H9 (cell line): ENCODE results near the gene RNF20. TPM values are rescaled to one million over a fixed set of nuclear protein-coding genes. Genes with fewer than 3 reads are reported as not detected.
A peak's percentile ranks its signal among the peaks of the same experiment; 100 is the strongest.

ENCODE experiments used
- DNase-seq: peaks from one replicate; pipeline ENCODE4 v3.0.0-alpha.2; 2017
- H2AFZ ChIP-seq: one replicate; pipeline ENCODE4 v1.6.1; 2013; ENCODE audit warnings: mild to moderate bottlenecking, low read length, control low read depth, moderate library complexity
- H2AK5ac ChIP-seq: 2 replicates; pipeline ENCODE4 v1.6.1; 2013; ENCODE audit warnings: low read length, control low read depth, mixed read lengths; ENCODE audit not compliant: insufficient read length
- H2BK120ac ChIP-seq: one replicate; pipeline ENCODE4 v1.6.1; 2013; ENCODE audit warnings: low read depth, mild to moderate bottlenecking, low read length, control low read depth, inconsistent platforms; ENCODE audit not compliant: poor library complexity, severe bottlenecking
- H2BK12ac ChIP-seq: 2 replicates; pipeline ENCODE4 v1.6.1; 2013; ENCODE audit warnings: low read length, control low read depth, mixed read lengths, low read depth; ENCODE audit not compliant: insufficient read length
- H2BK15ac ChIP-seq: 2 replicates; pipeline ENCODE4 v1.6.1; 2013; ENCODE audit warnings: low read depth, low read length, control low read depth
- H2BK20ac ChIP-seq: one replicate; pipeline ENCODE4 v1.6.1; 2013; ENCODE audit warnings: low read depth, mild to moderate bottlenecking, low read length, control low read depth, inconsistent platforms; ENCODE audit not compliant: poor library complexity, severe bottlenecking
- H2BK5ac ChIP-seq: 2 replicates; pipeline ENCODE4 v1.6.1; 2013; ENCODE audit warnings: low read length, control low read depth, mixed read lengths; ENCODE audit not compliant: insufficient read length
- H3K14ac ChIP-seq: 2 replicates; pipeline ENCODE4 v1.6.1; 2013; ENCODE audit warnings: low read length, control low read depth; ENCODE audit not compliant: insufficient read depth
- H3K18ac ChIP-seq: 2 replicates; pipeline ENCODE4 v1.6.1; 2013; ENCODE audit warnings: low read depth, mild to moderate bottlenecking, mixed read lengths, low read length, control low read depth; ENCODE audit not compliant: insufficient read length
- H3K23ac ChIP-seq: 2 replicates; pipeline ENCODE4 v1.6.1; 2013; ENCODE audit warnings: low read length, control low read depth, mixed read lengths, low read depth; ENCODE audit not compliant: insufficient read length
- H3K23me2 ChIP-seq: 2 replicates; pipeline ENCODE4 v1.6.1; 2013; ENCODE audit warnings: low read depth, mild to moderate bottlenecking, mixed read lengths, low read length, control low read depth; ENCODE audit not compliant: insufficient read length, poor library complexity, severe bottlenecking
- H3K27ac ChIP-seq: 2 replicates; pipeline ENCODE4 v1.5.1; 2013; ENCODE audit warnings: low read length, control low read depth, mixed read lengths, low read depth; ENCODE audit not compliant: insufficient read length
- H3K27me3 ChIP-seq: 2 replicates; pipeline ENCODE4 v1.6.1; 2013; ENCODE audit warnings: low read length, control low read depth, inconsistent platforms; ENCODE audit not compliant: insufficient read depth
- H3K4ac ChIP-seq: 2 replicates; pipeline ENCODE4 v1.6.1; 2013; ENCODE audit warnings: low read depth, mild to moderate bottlenecking, control low read depth, inconsistent platforms, low read length, moderate library complexity
- H3K4me1 ChIP-seq: 2 replicates; pipeline ENCODE4 v1.6.1; 2013; ENCODE audit warnings: low read length, control low read depth, inconsistent platforms; ENCODE audit not compliant: insufficient read depth
- H3K4me2 ChIP-seq: 2 replicates; pipeline ENCODE4 v1.6.1; 2013; ENCODE audit warnings: low read length, control low read depth, mixed read lengths; ENCODE audit not compliant: insufficient read length, insufficient read depth
- H3K56ac ChIP-seq: 2 replicates; pipeline ENCODE4 v1.6.1; 2013; ENCODE audit warnings: low read depth, mild to moderate bottlenecking, mixed read lengths, low read length, control low read depth; ENCODE audit not compliant: insufficient read length
- H3K79me1 ChIP-seq: 2 replicates; pipeline ENCODE4 v1.6.1; 2013; ENCODE audit warnings: low read depth, mild to moderate bottlenecking, moderate library complexity, low read length, control low read depth, inconsistent platforms; ENCODE audit not compliant: insufficient read depth, poor library complexity, severe bottlenecking
- H3K79me2 ChIP-seq: 2 replicates; pipeline ENCODE4 v1.6.1; 2013; ENCODE audit warnings: low read length, control low read depth, inconsistent platforms; ENCODE audit not compliant: insufficient read depth
- H3K9ac ChIP-seq: 2 replicates; pipeline ENCODE4 v1.6.1; 2013; ENCODE audit warnings: low read length, control low read depth, mixed read lengths; ENCODE audit not compliant: insufficient read length; ENCODE audit errors: extremely low read depth
- H3K9me3 ChIP-seq: one replicate; pipeline ENCODE4 v1.6.1; 2013; ENCODE audit warnings: low read depth, low read length, inconsistent platforms; ENCODE audit not compliant: control insufficient read depth
- H3T11ph ChIP-seq: one replicate; pipeline ENCODE4 v1.6.1; 2013; ENCODE audit warnings: mild to moderate bottlenecking, low read length, control low read depth, inconsistent platforms
- H4K20me1 ChIP-seq: one replicate; pipeline ENCODE4 v1.6.1; 2013; ENCODE audit not compliant: control insufficient read depth, insufficient read length, insufficient read depth
- H4K5ac ChIP-seq: 2 replicates; pipeline ENCODE4 v1.6.1; 2013; ENCODE audit warnings: low read depth, mild to moderate bottlenecking, mixed read lengths, low read length, control low read depth; ENCODE audit not compliant: insufficient read length
- H4K8ac ChIP-seq: replicated peaks from 2 replicates; pipeline ENCODE4 v1.6.1; 2013; ENCODE audit warnings: low read length, control low read depth, mixed read lengths, low read depth; ENCODE audit not compliant: insufficient read length
- H4K91ac ChIP-seq: 2 replicates; pipeline ENCODE4 v1.6.1; 2013; ENCODE audit warnings: low read depth, mild to moderate bottlenecking, moderate library complexity, mixed read lengths, low read length, control low read depth; ENCODE audit not compliant: insufficient read length
- H3K27ac Mint-ChIP-seq, 3 experiments: 2 replicates in 2 of 3; 3 replicates in 1 of 3; pipeline ENCODE4 v1.8.0; 2020 to 2021; ENCODE audit warnings: mixed read lengths in 3 of 3, mild to moderate bottlenecking in 1 of 3, moderate library complexity in 1 of 3
- H3K27me3 Mint-ChIP-seq: 2 replicates; pipeline ENCODE4 v1.8.0; 2021; ENCODE audit warnings: low read depth, mild to moderate bottlenecking, moderate library complexity, mixed read lengths
- H3K36me3 Mint-ChIP-seq, 3 experiments: 2 replicates in 2 of 3; 3 replicates in 1 of 3; pipeline ENCODE4 v1.8.0; 2020 to 2021; ENCODE audit warnings: low read depth in 3 of 3, mixed read lengths in 3 of 3; ENCODE audit not compliant: insufficient read depth in 1 of 3
- H3K4me1 Mint-ChIP-seq, 2 experiments: 2 replicates each; pipeline ENCODE4 v1.8.0; 2020; ENCODE audit warnings: mixed read lengths in 2 of 2
- H3K4me3 Mint-ChIP-seq, 2 experiments: 2 replicates in 1 of 2; 3 replicates in 1 of 2; pipeline ENCODE4 v1.8.0; 2020 to 2021; ENCODE audit warnings: mild to moderate bottlenecking in 2 of 2, mixed read lengths in 2 of 2, moderate library complexity in 1 of 2
- H3K9me3 Mint-ChIP-seq, 2 experiments: 2 replicates in 1 of 2; 3 replicates in 1 of 2; pipeline ENCODE4 v1.8.0; 2020; ENCODE audit warnings: mild to moderate bottlenecking in 2 of 2, mixed read lengths in 2 of 2, moderate library complexity in 1 of 2
- CTCF ChIP-seq: fragments of 200-600 bp; sonication (generic); conservative IDR thresholded peaks from 3 replicates; pipeline ENCODE4 v1.8.0; 2021; ENCODE audit warnings: antibody characterized with exemption, mild to moderate bottlenecking
- WGBS: extraction: QIAGEN DNeasy Blood & Tissue Kit; methylation state at CpG from one replicate; pipeline ENCODE4 v1.1.7; 2013; ENCODE audit warnings: missing lambda C conversion rate, low lambda C conversion rate, mixed read lengths; ENCODE audit not compliant: insufficient read length; ENCODE audit errors: extremely low coverage; 5-methylcytosine and 5-hydroxymethylcytosine counted together
- total RNA-seq: library from RNA; stranded (reverse); gene quantifications from 2 replicates; pipeline ENCODE4 v1.2.1, GENCODE V29; 2021

Gene RNF20
- total RNA-seq, 1 experiment from 2014 or later: 48.5 TPM

DNA sequence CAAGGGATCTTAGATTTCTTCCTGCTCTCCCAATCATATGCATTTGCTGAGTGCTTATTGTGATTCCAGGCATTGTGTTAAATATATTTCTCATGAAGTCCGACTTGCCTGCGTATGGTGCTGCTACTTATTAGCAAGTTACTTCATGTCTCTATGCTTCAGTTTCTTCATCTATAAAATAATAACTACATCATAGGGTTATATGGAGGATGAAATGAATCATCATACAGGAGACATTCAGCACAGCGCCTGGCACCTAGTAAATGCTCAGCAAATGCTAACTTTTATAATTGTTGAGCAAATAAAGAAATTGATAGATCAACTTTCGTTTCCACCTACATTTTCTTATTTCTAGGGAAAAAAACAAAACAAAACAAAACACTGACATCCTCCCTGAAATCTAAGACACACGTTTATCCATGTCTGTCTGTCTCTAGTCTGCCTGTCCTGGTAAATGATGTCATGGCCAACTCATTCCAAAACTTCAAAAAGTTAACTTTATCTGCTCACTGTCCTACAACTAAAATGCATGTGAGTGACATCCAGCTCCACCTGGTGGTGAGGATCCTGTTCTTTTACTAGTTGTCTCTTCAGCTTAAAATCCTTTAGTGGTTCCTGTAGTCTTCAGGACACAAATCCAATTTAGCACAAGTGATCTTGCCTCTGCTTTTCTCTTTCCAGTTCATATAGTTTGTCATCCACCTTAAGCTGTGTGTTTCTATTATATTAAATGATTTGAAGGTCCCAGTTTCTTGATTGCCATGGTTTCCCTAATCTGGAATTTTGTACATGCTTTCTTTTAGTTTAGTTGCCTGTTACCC is 33.5 kb downstream of the RNF20 start:
- H3K4me2 ChIP-seq: no peak overlapping the region
- no peak overlapping the region for H2BK12ac ChIP-seq
- no peaks in the 10 kb centered on the region for H3K9me3 Mint-ChIP-seq
- H4K91ac ChIP-seq: no peak overlapping the region
- no peaks in the 10 kb centered on the region for H3K79me2 ChIP-seq
- no peak overlapping the region for H2BK5ac ChIP-seq
- H3K27ac ChIP-seq: no peak overlapping the region
- no peak overlapping the region for H2BK120ac ChIP-seq
- H3K23ac ChIP-seq: no peak overlapping the region
- no peaks in the 10 kb centered on the region for H3K27me3 Mint-ChIP-seq
- H3K27ac Mint-ChIP-seq: no peak overlapping the region
- no peak overlapping the region for H2BK20ac ChIP-seq
- peak; percentile 71 for TF ChIP-seq CTCF
- DNase-seq: no peak
- H2AFZ ChIP-seq: no peak overlapping the region
- no peak overlapping the region for H3K18ac ChIP-seq
- H3K79me1 ChIP-seq: no peaks in the 10 kb centered on the region
- no peak overlapping the region for H3K56ac ChIP-seq
- H3K23me2 ChIP-seq: no peaks in the 10 kb centered on the region
- no peak overlapping the region for H4K8ac ChIP-seq
- no peaks in the 10 kb centered on the region for H3K27me3 ChIP-seq
- H4K5ac ChIP-seq: no peak overlapping the region
- H3K9ac ChIP-seq: no peak overlapping the region
- H3T11ph ChIP-seq: no peak overlapping the region
- peaks cover 17 to 19% of the 10 kb centered on the region in 2 experiments for H3K4me1 Mint-ChIP-seq
- peaks cover 32 to 52% (median 50%) of the 10 kb centered on the region in 3 experiments for H3K36me3 Mint-ChIP-seq
- H3K4ac ChIP-seq: no peak overlapping the region
- H2AK5ac ChIP-seq: no peak overlapping the region
- peaks cover 6% of the 10 kb centered on the region; the same call in 1 of the 2 replicates for H3K4me1 ChIP-seq
- no peak overlapping the region for H3K14ac ChIP-seq
- WGBS: no CpG with 5 or more reads among the region's 5 CpGs
- H4K20me1 ChIP-seq: no peaks in the 10 kb centered on the region
- H3K9me3 ChIP-seq: no peaks in the 10 kb centered on the region
- H2BK15ac ChIP-seq: no peak overlapping the region
- H3K4me3 Mint-ChIP-seq: no peak overlapping the region
